Gastroesophageal sphincter (tissue), 4 donors: ENCODE results near the gene AP3D1. TPM values are rescaled to one million over a fixed set of nuclear protein-coding genes. Genes with fewer than 3 reads are reported as not detected.

ENCODE experiments used
- ATAC-seq: fragments of 150-250 bp; one replicate; pipeline ENCODE4 v1.9.1; 2016; ENCODE audit warnings: mild to moderate bottlenecking, moderate library complexity
- H3K27ac ChIP-seq, 4 donors: fragments of 200-600 bp; sonication (generic) in 3 of 4; 1 replicate in 3 of 4; 2 replicates in 1 of 4; pipeline ENCODE4 v1.5.1; 2016 to 2019
- H3K27me3 ChIP-seq: fragments of 200-600 bp; sonication (generic); one replicate; pipeline ENCODE4 v1.5.1; 2019
- H3K36me3 ChIP-seq, 2 donors: fragments of 200-600 bp; sonication (generic); one replicate each; pipeline ENCODE4 v1.5.1; 2019; ENCODE audit warnings: control low read depth in 1 of 2
- H3K4me1 ChIP-seq, 3 donors: fragments of 200-600 bp; sonication (generic); 1 replicate in 2 of 3; 2 replicates in 1 of 3; pipeline ENCODE4 v1.5.1; 2016 to 2019; ENCODE audit warnings: control low read depth in 2 of 3
- H3K4me3 ChIP-seq, 2 donors: fragments of 200-600 bp; sonication (generic); one replicate each; pipeline ENCODE4 v1.5.1; 2019; ENCODE audit warnings: mild to moderate bottlenecking in 1 of 2, moderate library complexity in 1 of 2
- H3K9me3 ChIP-seq, 3 donors: fragments of 200-600 bp; sonication (generic); one replicate each; pipeline ENCODE4 v1.5.1; 2017 to 2019; ENCODE audit warnings: control low read depth in 2 of 3
- EP300 ChIP-seq: sonication (generic); formaldehyde crosslinking; IDR thresholded peaks from one replicate; pipeline ENCODE4 v1.6.1; 2017; ENCODE audit warnings: antibody characterized with exemption, mild to moderate bottlenecking
- POLR2A ChIP-seq, 2 donors: fragments of 450-650 bp; IDR thresholded peaks; one replicate each; pipeline ENCODE4 v1.6.1; 2017; ENCODE audit warnings: antibody characterized with exemption in 2 of 2, mild to moderate bottlenecking in 2 of 2, moderate library complexity in 1 of 2
- POLR2AphosphoS5 ChIP-seq: sonication (generic); formaldehyde crosslinking; IDR thresholded peaks from one replicate; pipeline ENCODE4 v1.6.1; 2017; ENCODE audit warnings: antibody characterized with exemption
- WGBS, 2 donors: methylation state at CpG; one replicate each; pipeline ENCODE4 v1.1.5; 2018; ENCODE audit warnings: low coverage in 1 of 2; 5-methylcytosine and 5-hydroxymethylcytosine counted together
- total RNA-seq, 4 donors: library from RNA; depleted of rRNA; stranded (reverse); fragments of >200 nt; gene quantifications; one replicate each; pipeline ENCODE4 v1.1.0, GENCODE V29; 2016
- TF ChIP-seq, protein P1 (sequence below), 4 experiments: fragments of 200-600 bp in 2 of 4; fragments of 450-650 bp in 2 of 4; sonication (generic) in 1 of 4; IDR thresholded peaks; one replicate each; pipeline ENCODE4 v1.5.1; 2017 to 2019; ENCODE audit warnings: antibody characterized with exemption in 4 of 4, mild to moderate bottlenecking in 2 of 4, moderate library complexity in 2 of 4

AP3D1 gene
- total RNA-seq, 4 donors from 2014 or later: 69.9 to 132 (median 73.8) TPM

DNA sequence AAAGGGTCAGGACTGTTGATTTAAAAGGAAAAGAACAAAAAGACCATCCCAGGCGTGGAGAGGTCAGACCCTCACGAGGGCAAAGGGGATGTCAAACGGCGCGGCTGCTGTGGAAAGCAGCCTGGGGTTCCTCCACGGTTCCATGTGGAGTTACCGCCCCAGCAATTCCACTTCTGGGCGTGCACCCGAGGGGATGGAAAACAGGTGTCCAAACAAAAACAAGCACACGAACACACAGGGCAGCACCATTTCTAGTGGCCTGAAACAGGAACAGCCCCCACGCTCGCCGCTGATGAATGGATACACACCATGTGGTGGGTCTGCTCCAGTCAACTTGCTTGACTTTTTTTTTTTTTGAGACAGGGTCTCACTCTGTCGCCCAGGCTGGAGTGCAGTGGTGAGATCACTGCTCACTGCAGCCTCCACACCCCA is 11.2 kb downstream of the AP3D1 start:
- no peak for ATAC-seq
- Histone ChIP-seq H3K9me3 (no peaks in the 10 kb centered on the region), H3K4me1 (peaks cover 0 to 17% (median 0%) of the 10 kb centered on the region in 3 donors), H3K27me3 (no peaks in the 10 kb centered on the region), H3K4me3 (no peak overlapping the region), H3K27ac (no peak overlapping the region), H3K36me3 (peaks cover 0 to 56% of the 10 kb centered on the region in 2 donors)
- TF ChIP-seq EP300: no peak
- no peak for TF ChIP-seq POLR2AphosphoS5
- TF ChIP-seq POLR2A (IDR thresholded peaks at IDR 0.05): no peak
- TF ChIP-seq, protein P1, sequence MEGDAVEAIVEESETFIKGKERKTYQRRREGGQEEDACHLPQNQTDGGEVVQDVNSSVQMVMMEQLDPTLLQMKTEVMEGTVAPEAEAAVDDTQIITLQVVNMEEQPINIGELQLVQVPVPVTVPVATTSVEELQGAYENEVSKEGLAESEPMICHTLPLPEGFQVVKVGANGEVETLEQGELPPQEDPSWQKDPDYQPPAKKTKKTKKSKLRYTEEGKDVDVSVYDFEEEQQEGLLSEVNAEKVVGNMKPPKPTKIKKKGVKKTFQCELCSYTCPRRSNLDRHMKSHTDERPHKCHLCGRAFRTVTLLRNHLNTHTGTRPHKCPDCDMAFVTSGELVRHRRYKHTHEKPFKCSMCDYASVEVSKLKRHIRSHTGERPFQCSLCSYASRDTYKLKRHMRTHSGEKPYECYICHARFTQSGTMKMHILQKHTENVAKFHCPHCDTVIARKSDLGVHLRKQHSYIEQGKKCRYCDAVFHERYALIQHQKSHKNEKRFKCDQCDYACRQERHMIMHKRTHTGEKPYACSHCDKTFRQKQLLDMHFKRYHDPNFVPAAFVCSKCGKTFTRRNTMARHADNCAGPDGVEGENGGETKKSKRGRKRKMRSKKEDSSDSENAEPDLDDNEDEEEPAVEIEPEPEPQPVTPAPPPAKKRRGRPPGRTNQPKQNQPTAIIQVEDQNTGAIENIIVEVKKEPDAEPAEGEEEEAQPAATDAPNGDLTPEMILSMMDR (IDR thresholded peaks at IDR 0.05): no peak
- 84 to 88% methylated on average over 8 to 14 of the region's 14 CpGs for WGBS, 2 donors

DNA sequence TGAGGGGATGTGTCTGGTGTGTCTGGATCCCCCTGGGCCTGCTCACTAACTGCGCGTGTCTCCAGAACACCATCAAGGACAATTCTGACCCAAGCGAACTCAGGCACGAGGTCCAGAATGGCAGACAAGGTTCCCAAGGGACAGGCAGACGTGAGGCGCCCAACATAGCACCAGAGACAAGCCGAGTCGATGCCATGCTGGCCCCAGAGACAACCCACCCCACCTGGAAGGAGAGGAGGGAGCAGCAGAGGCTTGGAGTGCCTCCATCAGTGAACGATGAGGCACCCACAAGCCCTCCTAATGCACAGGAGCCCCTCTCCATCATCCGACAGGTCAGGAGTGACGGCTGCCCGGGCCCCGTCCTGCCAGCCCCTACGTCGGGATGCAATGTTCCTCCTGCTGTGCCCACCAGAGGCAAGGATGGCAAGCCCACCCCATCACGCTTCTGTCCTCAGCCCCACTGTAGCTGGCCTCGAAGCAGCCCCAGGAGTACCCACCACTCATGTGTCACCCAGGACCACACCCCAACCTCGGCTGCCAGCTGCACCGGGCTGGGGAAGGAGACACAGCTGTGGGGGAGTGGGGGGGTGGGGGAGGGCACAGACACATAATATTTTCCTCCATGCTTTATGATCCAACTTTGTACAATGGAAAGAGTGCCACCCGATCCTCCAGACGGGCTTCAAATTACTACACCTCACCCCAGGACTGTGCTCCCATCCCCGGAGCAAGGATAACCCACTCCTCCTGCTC is 11.8 kb downstream of the AP3D1 start:
- ATAC-seq: no peak
- peaks cover 0 to 59% of the 10 kb centered on the region in 2 donors for H3K36me3 ChIP-seq
- TF ChIP-seq POLR2AphosphoS5 (no peak), EP300 (no peak), POLR2A (IDR thresholded peaks at IDR 0.05) (no peak)
- TF ChIP-seq, protein P1 (IDR thresholded peaks at IDR 0.05): no peak
- H3K27ac ChIP-seq: no peak overlapping the region
- no peaks in the 10 kb centered on the region for H3K9me3 ChIP-seq
- H3K4me1 ChIP-seq: peaks cover 0 to 12% (median 0%) of the 10 kb centered on the region in 3 donors
- H3K4me3 ChIP-seq: no peak overlapping the region
- WGBS, 2 donors: 69% methylated on average over 4 of the region's 22 CpGs; no CpG with 5 or more reads in 1 of the 2 donors
- no peaks in the 10 kb centered on the region for H3K27me3 ChIP-seq

DNA sequence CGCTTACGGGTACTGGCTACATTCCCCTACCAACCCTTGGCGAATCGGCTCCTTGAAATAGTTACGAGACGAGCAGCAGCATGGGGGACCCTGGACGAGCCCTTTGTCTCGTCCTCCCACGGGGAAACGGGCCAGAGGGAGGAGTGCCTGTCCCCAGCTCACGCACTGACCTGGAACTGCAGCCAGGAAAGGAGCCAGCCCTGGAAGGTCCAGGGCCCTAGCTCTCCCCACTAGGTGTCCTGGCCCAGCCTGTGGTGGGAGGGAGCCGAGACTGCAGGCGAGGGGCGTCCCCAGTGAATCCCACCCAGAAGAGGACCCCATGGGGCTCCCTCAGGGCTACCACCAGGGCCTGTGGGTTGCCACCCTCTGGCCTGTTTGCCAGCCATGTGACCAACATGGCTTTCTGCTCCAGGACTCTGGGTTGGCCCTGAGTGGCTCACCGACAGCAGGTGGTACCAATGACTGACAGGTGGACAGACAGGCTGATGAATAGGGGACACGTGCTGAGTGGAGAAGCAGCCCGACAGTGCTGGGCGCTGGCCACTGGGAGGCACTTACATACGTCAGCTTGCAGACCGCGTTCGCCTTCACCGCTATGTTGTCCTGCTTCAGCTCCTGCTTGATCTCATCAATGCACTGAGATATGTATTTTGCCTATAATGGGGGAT is 13.2 kb downstream of the AP3D1 start:
- Histone ChIP-seq H3K9me3 (no peaks in the 10 kb centered on the region), H3K4me1 (peaks cover 0 to 6% (median 0%) of the 10 kb centered on the region in 3 donors), H3K36me3 (peaks cover 0 to 72% of the 10 kb centered on the region in 2 donors), H3K27ac (no peak overlapping the region), H3K27me3 (no peaks in the 10 kb centered on the region), H3K4me3 (no peak overlapping the region)
- WGBS, 2 donors: 89 to 90% methylated on average over 7 to 12 of the region's 23 CpGs
- no peak for TF ChIP-seq EP300
- no peak for TF ChIP-seq POLR2AphosphoS5
- TF ChIP-seq POLR2A (IDR thresholded peaks at IDR 0.05): no peak
- TF ChIP-seq, protein P1 (IDR thresholded peaks at IDR 0.05): no peak
- no peak for ATAC-seq

DNA sequence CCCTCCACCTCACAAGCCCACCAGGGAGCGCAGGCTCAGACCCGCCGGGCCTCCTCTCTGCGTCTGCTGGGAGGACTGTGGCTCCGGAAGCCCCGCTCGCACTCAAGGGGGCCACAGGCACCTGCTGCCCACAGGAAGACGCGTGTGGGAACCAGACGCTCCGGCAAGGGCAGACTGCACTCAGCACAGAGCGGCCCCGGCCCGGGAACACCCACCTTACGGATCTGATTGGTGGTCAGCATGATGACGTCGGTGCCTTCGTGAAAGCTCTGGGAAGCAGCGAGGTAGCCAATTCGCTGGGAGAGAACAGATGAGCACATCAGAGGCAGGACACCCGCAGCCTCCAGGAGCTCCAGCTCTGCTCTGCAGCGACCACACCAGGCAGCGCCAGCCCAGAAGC is 14.6 kb downstream of the AP3D1 start:
- ATAC-seq: no peak
- no peak overlapping the region for H3K4me3 ChIP-seq
- TF ChIP-seq POLR2AphosphoS5 (no peak), EP300 (no peak), POLR2A (IDR thresholded peaks at IDR 0.05) (no peak)
- TF ChIP-seq, protein P1 (IDR thresholded peaks at IDR 0.05): no peak
- no peaks in the 10 kb centered on the region for H3K9me3 ChIP-seq
- peaks cover 0 to 86% of the 10 kb centered on the region in 2 donors for H3K36me3 ChIP-seq
- 88% methylated on average over 5 of the region's 23 CpGs; no CpG with 5 or more reads in 1 of the 2 donors for WGBS, 2 donors
- H3K27ac ChIP-seq: no peak overlapping the region
- no peaks in the 10 kb centered on the region for H3K27me3 ChIP-seq
- H3K4me1 ChIP-seq: peaks cover 0 to 6% (median 0%) of the 10 kb centered on the region in 3 donors
